SK-N-SH (cell line): ENCODE results near the gene CTNNA3. TPM values are rescaled to one million over a fixed set of nuclear protein-coding genes. Genes with fewer than 3 reads are reported as not detected.

Experiments used
- CTCF ChIA-PET: fragments of 300-600, 350-600 bp; formaldehyde crosslinking; extraction: SDS; loops from one replicate; lab custom pipeline; 2021; lab: Yijun Ruan, JAX
- POLR2A ChIA-PET: fragments of 350-600 bp; sonication (Branson Sonifier 250); formaldehyde crosslinking; extraction: SDS; loops from one replicate; lab custom pipeline; 2020; ENCODE audit warnings: antibody characterized with exemption, inconsistent platforms; lab: Yijun Ruan, JAX
- DNase-seq: peaks from one replicate; pipeline ENCODE4 v3.0.0; 2012
- H2AFZ ChIP-seq: fragments of 200-600 bp; sonication (generic); 2 replicates; pipeline ENCODE4 v1.8.1; 2016; ENCODE audit warnings: antibody characterized with exemption, mild to moderate bottlenecking, low read depth
- H3F3A ChIP-seq: fragments of 200-600 bp; sonication (generic); replicated peaks from 2 replicates; pipeline ENCODE3; 2016; ENCODE audit warnings: antibody characterized with exemption, mild to moderate bottlenecking; ENCODE audit not compliant: insufficient read depth
- H3K27ac ChIP-seq, 2 experiments: fragments of 200-500 bp in 1 of 2; fragments of 200-600 bp in 1 of 2; sonication (Bioruptor generic) in 1 of 2; sonication (generic), shearing (Covaris generic) in 1 of 2; 2 replicates each; pipeline versions ENCODE4 v1.5.1 to v1.6.1; 2014 to 2016; ENCODE audit warnings: low read depth in 2 of 2, inconsistent platforms in 1 of 2, low read length in 1 of 2, mild to moderate bottlenecking in 1 of 2, mixed read lengths in 1 of 2
- H3K27me3 ChIP-seq: fragments of 200-600 bp; sonication (generic), shearing (Covaris generic); 2 replicates; pipeline ENCODE4 v1.6.1; 2016; ENCODE audit warnings: mixed run types; ENCODE audit not compliant: insufficient read depth
- H3K36me3 ChIP-seq, 2 experiments: fragments of 200-500 bp in 1 of 2; fragments of 200-600 bp in 1 of 2; sonication (Bioruptor generic) in 1 of 2; sonication (generic) in 1 of 2; replicated peaks in 1 of 2; 2 replicates each; pipeline versions ENCODE3 to v1.5.1; 2014 to 2016; ENCODE audit warnings: low read length in 1 of 2, mild to moderate bottlenecking in 1 of 2; ENCODE audit not compliant: insufficient read depth in 2 of 2, control insufficient read depth in 1 of 2
- H3K4me1 ChIP-seq, 2 experiments: fragments of 200-500 bp in 1 of 2; fragments of 200-600 bp in 1 of 2; sonication (Bioruptor generic) in 1 of 2; sonication (generic), shearing (Covaris generic) in 1 of 2; 2 replicates each; pipeline versions ENCODE4 v1.5.1 to v1.6.1; 2014 to 2016; ENCODE audit warnings: low read depth in 1 of 2, low read length in 1 of 2, mixed run types in 1 of 2; ENCODE audit not compliant: insufficient read depth in 2 of 2, control insufficient read depth in 1 of 2
- H3K4me2 ChIP-seq: fragments of 200-600 bp; sonication (generic), shearing (Covaris generic); 2 replicates; pipeline ENCODE4 v1.6.1; 2017; ENCODE audit warnings: mixed run types
- H3K4me3 ChIP-seq, 2 experiments: fragments of 200-500 bp in 1 of 2; fragments of 200-600 bp in 1 of 2; sonication (Bioruptor generic) in 1 of 2; sonication (generic), shearing (Covaris generic) in 1 of 2; 2 replicates each; pipeline versions ENCODE4 v1.5.1 to v1.8.1; 2014 to 2016; ENCODE audit warnings: low read depth in 2 of 2, inconsistent platforms in 1 of 2, low read length in 1 of 2, mild to moderate bottlenecking in 1 of 2, mixed read lengths in 1 of 2, moderate library complexity in 1 of 2
- H3K79me2 ChIP-seq: fragments of 200-600 bp; sonication (generic); 2 replicates; pipeline ENCODE4 v1.8.1; 2017; ENCODE audit warnings: mild to moderate bottlenecking; ENCODE audit not compliant: insufficient read depth
- H3K9ac ChIP-seq: fragments of 200-600 bp; sonication (generic); 2 replicates; pipeline ENCODE4 v1.6.1; 2017; ENCODE audit warnings: mixed run types
- H3K9me2 ChIP-seq: fragments of 200-600 bp; sonication (generic); 2 replicates; pipeline ENCODE4 v1.6.1; 2017; ENCODE audit warnings: mixed run types
- H3K9me3 ChIP-seq: fragments of 200-600 bp; sonication (generic); 2 replicates; pipeline ENCODE4 v1.6.1; 2017; ENCODE audit warnings: mixed run types, mild to moderate bottlenecking, moderate library complexity
- H4K20me1 ChIP-seq: fragments of 200-600 bp; sonication (generic); 2 replicates; pipeline ENCODE4 v1.6.1; 2017; ENCODE audit warnings: mild to moderate bottlenecking, mixed run types; ENCODE audit not compliant: insufficient read depth
- ELF1 ChIP-seq: IDR thresholded peaks from 2 replicates; pipeline ENCODE4 v1.4.0; 2012
- FOXM1 ChIP-seq: IDR thresholded peaks from 2 replicates; pipeline ENCODE4 v1.4.0; 2012; ENCODE audit warnings: low read depth, mild to moderate bottlenecking
- POLR2AphosphoS5 ChIP-seq: IDR thresholded peaks from 2 replicates; pipeline ENCODE4 v1.6.1; 2012; ENCODE audit warnings: low read depth, low read length
- RAD21 ChIP-seq: IDR thresholded peaks from 2 replicates; pipeline ENCODE4 v1.6.1; 2012; ENCODE audit warnings: mild to moderate bottlenecking, low read length
- SIN3A ChIP-seq: IDR thresholded peaks from 2 replicates; pipeline ENCODE4 v1.6.1; 2012; ENCODE audit warnings: low read depth, mild to moderate bottlenecking, low read length, moderate library complexity, borderline replicate concordance
- TAF1 ChIP-seq: IDR thresholded peaks from 2 replicates; pipeline ENCODE4 v1.6.1; 2012; ENCODE audit warnings: low read depth, mild to moderate bottlenecking, low read length, moderate library complexity, borderline replicate concordance
- TEAD4 ChIP-seq: IDR thresholded peaks from 2 replicates; pipeline ENCODE4 v1.4.0; 2012; ENCODE audit warnings: mild to moderate bottlenecking, borderline replicate concordance; ENCODE audit not compliant: insufficient read depth
- WGBS: methylation state at CpG from one replicate; pipeline ENCODE4 v1.1.6; 2017; ENCODE audit warnings: low lambda C conversion rate; 5-methylcytosine and 5-hydroxymethylcytosine counted together
- polyA plus RNA-seq, 3 experiments: library from polyadenylated mRNA; depleted of rRNA; stranded (reverse); fragments of >200 nt; gene quantifications; 2 replicates each; pipeline ENCODE4 v1.2.3, GENCODE V29; 2012
- TF ChIP-seq, protein P1 (sequence below): IDR thresholded peaks from 2 replicates; pipeline ENCODE4; 2012
- TF ChIP-seq, protein P2 (sequence below): IDR thresholded peaks from 2 replicates; pipeline ENCODE4 v1.6.1; 2012; ENCODE audit warnings: mild to moderate bottlenecking, low read depth, low read length, moderate library complexity
- TF ChIP-seq, protein P3 (sequence below): IDR thresholded peaks from 2 replicates; pipeline ENCODE4 v1.4.0; 2012; ENCODE audit warnings: low read depth
- TF ChIP-seq, protein P4 (sequence below): fragments of 150-350 bp; IDR thresholded peaks from 2 replicates; pipeline ENCODE4 v1.6.1; 2016; ENCODE audit warnings: mild to moderate bottlenecking, low read depth, low read length

The CTNNA3 gene
- polyA plus RNA-seq, 1 of the 3 experiments (the other 2 are of a cell fraction), result not detected

DNA sequence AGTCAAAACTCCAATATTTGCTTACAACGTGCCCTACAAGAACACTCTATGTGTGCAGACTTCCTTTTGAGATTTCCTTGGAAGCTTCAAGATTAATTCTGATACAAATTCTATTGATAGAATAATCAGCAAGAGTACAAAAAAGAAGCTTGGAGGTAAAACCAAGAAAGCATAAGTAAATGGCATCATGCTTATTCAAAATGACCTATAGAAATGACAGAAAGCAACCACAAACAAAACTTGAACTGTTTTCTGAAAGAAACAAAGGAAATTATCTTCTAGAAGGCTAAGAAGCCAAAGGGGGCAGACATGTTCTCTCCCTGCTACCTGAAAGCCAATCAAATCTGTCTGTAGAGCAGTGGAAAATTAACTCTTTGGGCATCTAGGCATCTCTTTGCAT lies 73.0 kb downstream of the CTNNA3 start:
- CTCF ChIA-PET, result no interaction called here

DNA sequence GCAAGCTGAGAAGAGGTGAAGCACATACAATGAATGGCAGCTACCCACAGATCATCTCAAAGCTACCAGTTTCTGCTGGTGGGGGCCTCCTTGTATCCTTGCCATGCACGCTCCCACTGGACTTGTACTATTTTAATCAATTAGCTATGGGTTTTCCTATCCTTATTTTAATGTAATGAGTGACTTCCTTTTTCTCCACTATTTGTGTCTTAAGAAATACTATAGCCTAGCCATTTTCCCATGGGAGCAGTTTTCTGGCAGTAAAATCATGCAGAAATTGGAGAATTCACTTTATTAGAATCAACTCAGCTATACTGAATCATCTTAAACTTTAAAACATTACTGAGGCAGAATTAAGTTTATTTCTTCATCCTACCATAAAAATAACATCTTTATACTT lies 73.5 kb downstream of the CTNNA3 start:
- Histone ChIP-seq H2AFZ (no peak overlapping the region), H3K27me3 (no peaks in the 10 kb centered on the region), H3K9me3 (no peaks in the 10 kb centered on the region), H3F3A (no peaks in the 10 kb centered on the region), H3K79me2 (no peaks in the 10 kb centered on the region), H3K4me2 (no peak overlapping the region), H3K36me3 (no peaks in the 10 kb centered on the region), H3K4me1 (no peaks in the 10 kb centered on the region; a peak in 1 of 4 replicates), H3K9me2 (no peaks in the 10 kb centered on the region), H3K27ac (no peak overlapping the region), H3K9ac (no peak overlapping the region), H3K4me3 (no peak overlapping the region), H4K20me1 (no peaks in the 10 kb centered on the region)
- 32% methylated on average over 1 of the region's 1 CpG for WGBS
- no peak for TF ChIP-seq SIN3A
- TF ChIP-seq, protein P1, sequence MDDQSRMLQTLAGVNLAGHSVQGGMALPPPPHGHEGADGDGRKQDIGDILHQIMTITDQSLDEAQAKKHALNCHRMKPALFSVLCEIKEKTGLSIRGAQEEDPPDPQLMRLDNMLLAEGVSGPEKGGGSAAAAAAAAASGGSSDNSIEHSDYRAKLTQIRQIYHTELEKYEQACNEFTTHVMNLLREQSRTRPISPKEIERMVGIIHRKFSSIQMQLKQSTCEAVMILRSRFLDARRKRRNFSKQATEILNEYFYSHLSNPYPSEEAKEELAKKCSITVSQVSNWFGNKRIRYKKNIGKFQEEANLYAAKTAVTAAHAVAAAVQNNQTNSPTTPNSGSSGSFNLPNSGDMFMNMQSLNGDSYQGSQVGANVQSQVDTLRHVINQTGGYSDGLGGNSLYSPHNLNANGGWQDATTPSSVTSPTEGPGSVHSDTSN, result no peak
- TF ChIP-seq ELF1, result no peak
- no peak for TF ChIP-seq POLR2AphosphoS5
- no peak for TF ChIP-seq TEAD4
- TF ChIP-seq TAF1, result no peak
- TF ChIP-seq, protein P2, sequence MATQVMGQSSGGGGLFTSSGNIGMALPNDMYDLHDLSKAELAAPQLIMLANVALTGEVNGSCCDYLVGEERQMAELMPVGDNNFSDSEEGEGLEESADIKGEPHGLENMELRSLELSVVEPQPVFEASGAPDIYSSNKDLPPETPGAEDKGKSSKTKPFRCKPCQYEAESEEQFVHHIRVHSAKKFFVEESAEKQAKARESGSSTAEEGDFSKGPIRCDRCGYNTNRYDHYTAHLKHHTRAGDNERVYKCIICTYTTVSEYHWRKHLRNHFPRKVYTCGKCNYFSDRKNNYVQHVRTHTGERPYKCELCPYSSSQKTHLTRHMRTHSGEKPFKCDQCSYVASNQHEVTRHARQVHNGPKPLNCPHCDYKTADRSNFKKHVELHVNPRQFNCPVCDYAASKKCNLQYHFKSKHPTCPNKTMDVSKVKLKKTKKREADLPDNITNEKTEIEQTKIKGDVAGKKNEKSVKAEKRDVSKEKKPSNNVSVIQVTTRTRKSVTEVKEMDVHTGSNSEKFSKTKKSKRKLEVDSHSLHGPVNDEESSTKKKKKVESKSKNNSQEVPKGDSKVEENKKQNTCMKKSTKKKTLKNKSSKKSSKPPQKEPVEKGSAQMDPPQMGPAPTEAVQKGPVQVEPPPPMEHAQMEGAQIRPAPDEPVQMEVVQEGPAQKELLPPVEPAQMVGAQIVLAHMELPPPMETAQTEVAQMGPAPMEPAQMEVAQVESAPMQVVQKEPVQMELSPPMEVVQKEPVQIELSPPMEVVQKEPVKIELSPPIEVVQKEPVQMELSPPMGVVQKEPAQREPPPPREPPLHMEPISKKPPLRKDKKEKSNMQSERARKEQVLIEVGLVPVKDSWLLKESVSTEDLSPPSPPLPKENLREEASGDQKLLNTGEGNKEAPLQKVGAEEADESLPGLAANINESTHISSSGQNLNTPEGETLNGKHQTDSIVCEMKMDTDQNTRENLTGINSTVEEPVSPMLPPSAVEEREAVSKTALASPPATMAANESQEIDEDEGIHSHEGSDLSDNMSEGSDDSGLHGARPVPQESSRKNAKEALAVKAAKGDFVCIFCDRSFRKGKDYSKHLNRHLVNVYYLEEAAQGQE, result no peak
- TF ChIP-seq, protein P3, sequence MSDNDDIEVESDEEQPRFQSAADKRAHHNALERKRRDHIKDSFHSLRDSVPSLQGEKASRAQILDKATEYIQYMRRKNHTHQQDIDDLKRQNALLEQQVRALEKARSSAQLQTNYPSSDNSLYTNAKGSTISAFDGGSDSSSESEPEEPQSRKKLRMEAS, result no peak
- ChIA-PET POLR2A (no interaction called here), CTCF (no interaction called here)
- DNase-seq, result no peak

More for the DNA sequence above, 73.0 kb downstream of the CTNNA3 start:
- H3K4me3 ChIP-seq, result no peak overlapping the region
- H3K27me3 ChIP-seq, result no peaks in the 10 kb centered on the region
- WGBS, result 23% methylated on average over 1 of the region's 1 CpG
- DNase-seq, result no peak
- no peak overlapping the region for H3K9ac ChIP-seq
- POLR2A ChIA-PET, result no interaction called here
- no peak overlapping the region for H3K27ac ChIP-seq
- H3K9me3 ChIP-seq, result no peaks in the 10 kb centered on the region; the same call in 1 of the 2 replicates
- no peaks in the 10 kb centered on the region for H3K79me2 ChIP-seq
- no peaks in the 10 kb centered on the region for H3K36me3 ChIP-seq
- H3K4me1 ChIP-seq, result no peaks in the 10 kb centered on the region; a peak in 1 of 4 replicates
- H3K9me2 ChIP-seq, result no peaks in the 10 kb centered on the region
- no peak for TF ChIP-seq TAF1
- TF ChIP-seq RAD21, result no peak
- TF ChIP-seq FOXM1, result no peak
- TF ChIP-seq, protein P4, sequence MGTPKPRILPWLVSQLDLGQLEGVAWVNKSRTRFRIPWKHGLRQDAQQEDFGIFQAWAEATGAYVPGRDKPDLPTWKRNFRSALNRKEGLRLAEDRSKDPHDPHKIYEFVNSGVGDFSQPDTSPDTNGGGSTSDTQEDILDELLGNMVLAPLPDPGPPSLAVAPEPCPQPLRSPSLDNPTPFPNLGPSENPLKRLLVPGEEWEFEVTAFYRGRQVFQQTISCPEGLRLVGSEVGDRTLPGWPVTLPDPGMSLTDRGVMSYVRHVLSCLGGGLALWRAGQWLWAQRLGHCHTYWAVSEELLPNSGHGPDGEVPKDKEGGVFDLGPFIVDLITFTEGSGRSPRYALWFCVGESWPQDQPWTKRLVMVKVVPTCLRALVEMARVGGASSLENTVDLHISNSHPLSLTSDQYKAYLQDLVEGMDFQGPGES, result no peak
- H4K20me1 ChIP-seq, result no peaks in the 10 kb centered on the region
- no peak overlapping the region for H2AFZ ChIP-seq
- no peaks in the 10 kb centered on the region for H3F3A ChIP-seq
- no peak overlapping the region for H3K4me2 ChIP-seq
